Measurements from ENCODE around the gene CELSR1. TPM values are rescaled to one million over a fixed set of nuclear protein-coding genes. Genes with fewer than 3 reads are reported as not detected.

CELSR1 gene
- total RNA-seq, 1 experiment from 2014 or later, result 33.2 TPM

- ChIA-PET POLR2A (no interaction called here), CTCF (no interaction called here)
- DNase-seq, result no peak
- no peaks in the 10 kb centered on the region for H3K27me3 ChIP-seq (replicated peaks; ENCODE audit: control insufficient read depth, insufficient read depth, low read length)
- TF ChIP-seq CTCF (IDR thresholded peaks at IDR 0.05; ENCODE audit: insufficient read depth in 1 of 2, low read depth in 1 of 2, low read length in 1 of 2, severe bottlenecking in 1 of 2, unreplicated experiment in 1 of 2), result no peak
- H3K4me1 ChIP-seq, result peaks cover 33% of the 10 kb centered on the region
- no peaks in the 10 kb centered on the region for H3K36me3 ChIP-seq (ENCODE audit: control insufficient read depth, insufficient read depth, low read length)
- H3K9me3 ChIP-seq, result no peaks in the 10 kb centered on the region
- no TSS peak for BruUV-seq (replicated peaks)
- no peak overlapping the region for H3K4me3 ChIP-seq (ENCODE audit: low read depth, low read length)
- intact Hi-C loops (cut with micrococcal nuclease; ENCODE audit: unreplicated experiment), result no loop called here
- H3K27me3 Mint-ChIP-seq (ENCODE audit: insufficient read depth, unreplicated experiment), result no peaks in the 10 kb centered on the region
- no peak overlapping the region for H3K4me3 Mint-ChIP-seq (ENCODE audit: unreplicated experiment)
- no peak overlapping the region for H3K27ac Mint-ChIP-seq (ENCODE audit: unreplicated experiment)
- peaks cover 20% of the 10 kb centered on the region for H3K4me1 Mint-ChIP-seq (ENCODE audit: low read depth, unreplicated experiment)
- peaks cover 11% of the 10 kb centered on the region for H3K36me3 Mint-ChIP-seq (ENCODE audit: insufficient read depth, unreplicated experiment)
- H3K9me3 Mint-ChIP-seq (ENCODE audit: unreplicated experiment), result no peaks in the 10 kb centered on the region
Observed at GRCh38 chr22:46449116-46449691, 88.2 kb downstream of the CELSR1 start.

- Histone ChIP-seq H3K9me3 (no peaks in the 10 kb centered on the region), H3K36me3 (ENCODE audit: control insufficient read depth, insufficient read depth, low read length) (no peaks in the 10 kb centered on the region), H3K4me3 (ENCODE audit: low read depth, low read length) (no peak overlapping the region), H3K27me3 (replicated peaks; ENCODE audit: control insufficient read depth, insufficient read depth, low read length) (no peaks in the 10 kb centered on the region), H3K4me1 (peaks cover 34% of the 10 kb centered on the region)
- Mint-ChIP-seq H3K4me1 (ENCODE audit: low read depth, unreplicated experiment) (peaks cover 21% of the 10 kb centered on the region), H3K27me3 (ENCODE audit: insufficient read depth, unreplicated experiment) (no peaks in the 10 kb centered on the region), H3K36me3 (ENCODE audit: insufficient read depth, unreplicated experiment) (peaks cover 11% of the 10 kb centered on the region), H3K9me3 (ENCODE audit: unreplicated experiment) (no peaks in the 10 kb centered on the region), H3K4me3 (ENCODE audit: unreplicated experiment) (no peak overlapping the region), H3K27ac (ENCODE audit: unreplicated experiment) (no peak overlapping the region)
- CTCF ChIA-PET, result no interaction called here
- BruUV-seq (replicated peaks), result no TSS peak
- POLR2A ChIA-PET, result interaction anchor here (0.6 kb wide), 1 partner anchor 92 kb away, joined by 5 read pairs; no protein-coding TSS in a partner anchor
- intact Hi-C loops (cut with micrococcal nuclease; ENCODE audit: unreplicated experiment), result no loop called here
- no peak for DNase-seq
- TF ChIP-seq CTCF (IDR thresholded peaks at IDR 0.05; ENCODE audit: insufficient read depth in 1 of 2, low read depth in 1 of 2, low read length in 1 of 2, severe bottlenecking in 1 of 2, unreplicated experiment in 1 of 2), result no peak
Observed at GRCh38 chr22:46448333-46448732, 89.1 kb downstream of the CELSR1 start.

GRCh38 chr22:46447906-46448305 lies 89.5 kb downstream of the CELSR1 start:
- ChIA-PET POLR2A (interaction anchor here (0.6 kb wide), 1 partner anchor 92 kb away, joined by 5 read pairs; no protein-coding TSS in a partner anchor), CTCF (no interaction called here)
- H3K4me1 Mint-ChIP-seq (ENCODE audit: low read depth, unreplicated experiment), result peaks cover 23% of the 10 kb centered on the region
- H3K9me3 ChIP-seq, result no peaks in the 10 kb centered on the region
- no peak for TF ChIP-seq CTCF (IDR thresholded peaks at IDR 0.05; ENCODE audit: insufficient read depth in 1 of 2, low read depth in 1 of 2, low read length in 1 of 2, severe bottlenecking in 1 of 2, unreplicated experiment in 1 of 2)
- H3K4me1 ChIP-seq, result peaks cover 34% of the 10 kb centered on the region
- H3K4me3 Mint-ChIP-seq (ENCODE audit: unreplicated experiment), result no peak overlapping the region
- no TSS peak for BruUV-seq (replicated peaks)
- no peaks in the 10 kb centered on the region for H3K36me3 ChIP-seq (ENCODE audit: control insufficient read depth, insufficient read depth, low read length)
- no peaks in the 10 kb centered on the region for H3K27me3 ChIP-seq (replicated peaks; ENCODE audit: control insufficient read depth, insufficient read depth, low read length)
- H3K27ac Mint-ChIP-seq (ENCODE audit: unreplicated experiment), result no peak overlapping the region
- no peak for DNase-seq
- peaks cover 11% of the 10 kb centered on the region for H3K36me3 Mint-ChIP-seq (ENCODE audit: insufficient read depth, unreplicated experiment)
- H3K4me3 ChIP-seq (ENCODE audit: low read depth, low read length), result no peak overlapping the region
- intact Hi-C loops (cut with micrococcal nuclease; ENCODE audit: unreplicated experiment), result no loop called here
- no peaks in the 10 kb centered on the region for H3K27me3 Mint-ChIP-seq (ENCODE audit: insufficient read depth, unreplicated experiment)
- no peaks in the 10 kb centered on the region for H3K9me3 Mint-ChIP-seq (ENCODE audit: unreplicated experiment)
